GM23338 (cell line): Measurements from ENCODE around the gene BRD7.

Source experiments
- CREB1 ChIP-seq: fragments of 250-450 bp; sonication (Bioruptor Pico); IDR thresholded peaks from 2 replicates; pipeline ENCODE4 v1.5.0; 2020; ENCODE audit warnings: low read depth, mild to moderate bottlenecking, moderate library complexity
- EZH2 ChIP-seq: fragments of 200-600 bp; sonication (generic); IDR thresholded peaks from one replicate; pipeline ENCODE4 v1.8.0; 2017; ENCODE audit warnings: antibody characterized with exemption, mild to moderate bottlenecking, low read depth; ENCODE audit not compliant: unreplicated experiment
- EZH2phosphoT487 ChIP-seq: fragments of 200-600 bp; sonication (generic); IDR thresholded peaks from one replicate; pipeline ENCODE4 v1.8.1; 2018; ENCODE audit warnings: antibody characterized with exemption; ENCODE audit not compliant: unreplicated experiment
- JUNB ChIP-seq: IDR thresholded peaks from one replicate; pipeline ENCODE4 v1.6.1; 2016; ENCODE audit warnings: antibody characterized with exemption; ENCODE audit not compliant: unreplicated experiment
- NANOG ChIP-seq: IDR thresholded peaks from 2 replicates; pipeline ENCODE4 v1.6.1; 2016; ENCODE audit warnings: antibody characterized with exemption, borderline replicate concordance
- POLR2AphosphoS5 ChIP-seq: IDR thresholded peaks from 2 replicates; pipeline ENCODE4 v1.6.1; 2016; ENCODE audit warnings: antibody characterized with exemption, low read depth
- REST ChIP-seq: IDR thresholded peaks from one replicate; pipeline ENCODE4 v1.6.1; 2018; ENCODE audit warnings: antibody characterized with exemption; ENCODE audit not compliant: unreplicated experiment
- STAT1 ChIP-seq: IDR thresholded peaks from one replicate; pipeline ENCODE4 v1.6.1; 2016; ENCODE audit warnings: antibody characterized with exemption; ENCODE audit not compliant: unreplicated experiment
- ZNF114 ChIP-seq: fragments of 250-450 bp; sonication (Bioruptor Pico); IDR thresholded peaks from 2 replicates; pipeline ENCODE4 v1.5.0; 2020; ENCODE audit warnings: mild to moderate bottlenecking, moderate library complexity
- ZNF331 ChIP-seq: fragments of 250-450 bp; sonication (Bioruptor Pico); IDR thresholded peaks from 2 replicates; pipeline ENCODE4 v1.5.0; 2020; ENCODE audit warnings: low read depth, mild to moderate bottlenecking, moderate library complexity
- ZNF462 ChIP-seq: fragments of 250-450 bp; sonication (Bioruptor Pico); IDR thresholded peaks from 2 replicates; pipeline ENCODE4 v1.5.0; 2020; ENCODE audit warnings: mild to moderate bottlenecking, moderate library complexity
- TF ChIP-seq, protein P1 (sequence below), 2 experiments: fragments of 200-600 bp in 1 of 2; sonication (generic) in 1 of 2; conservative IDR thresholded peaks; 2 replicates each; pipeline versions ENCODE4 v1.5.1 to v1.6.1; 2016 to 2017; ENCODE audit warnings: antibody characterized with exemption in 2 of 2, low read depth in 2 of 2, mild to moderate bottlenecking in 2 of 2, moderate library complexity in 1 of 2
- TF ChIP-seq, protein P2 (sequence below): IDR thresholded peaks from 2 replicates; pipeline ENCODE4 v1.6.1; 2016; ENCODE audit warnings: antibody characterized with exemption

DNA sequence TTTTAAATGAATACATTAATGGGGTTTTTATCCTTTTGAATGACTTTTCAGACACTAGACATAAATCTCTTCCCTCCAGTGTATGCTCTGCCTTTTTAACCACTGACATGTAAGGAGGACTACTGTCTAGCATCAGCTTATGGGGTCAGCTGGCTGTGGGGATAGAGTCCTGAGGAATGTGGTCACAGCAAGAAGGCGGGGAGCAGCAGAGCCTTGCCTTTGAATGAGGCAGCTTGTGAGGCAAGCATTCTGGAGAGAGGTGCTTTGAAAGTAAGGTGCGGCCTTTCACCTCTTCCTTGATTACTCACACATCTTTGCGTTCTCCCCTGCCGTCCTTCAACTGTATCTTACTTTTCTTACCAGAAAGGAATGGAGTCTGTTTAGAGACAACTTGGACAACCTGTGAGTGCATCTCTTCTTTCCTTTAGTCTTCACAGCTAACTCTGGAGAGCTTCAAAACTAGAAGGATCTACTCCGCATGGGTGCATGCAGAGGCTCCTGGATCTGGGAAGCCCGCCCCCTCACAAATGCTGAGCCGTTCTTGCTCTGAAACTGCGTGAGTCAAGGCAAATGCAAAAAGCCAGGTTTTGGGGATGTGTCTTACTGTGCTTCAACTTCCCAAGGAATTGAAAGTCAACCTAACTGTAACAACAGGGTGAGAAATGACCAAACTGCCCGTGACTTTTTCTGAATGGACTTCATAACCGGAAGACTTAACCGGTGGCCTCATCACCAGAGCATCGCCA, 52.5 kb downstream of the BRD7 start:
- TF ChIP-seq POLR2AphosphoS5 (no peak), NANOG (no peak), JUNB (no peak), REST (no peak), ZNF462 (CRISPR knock-in tag) (no peak), EZH2phosphoT487 (no peak), EZH2 (no peak), STAT1 (no peak), CREB1 (no peak), ZNF114 (CRISPR knock-in tag) (no peak), ZNF331 (CRISPR knock-in tag) (no peak)
- TF ChIP-seq, protein P1, sequence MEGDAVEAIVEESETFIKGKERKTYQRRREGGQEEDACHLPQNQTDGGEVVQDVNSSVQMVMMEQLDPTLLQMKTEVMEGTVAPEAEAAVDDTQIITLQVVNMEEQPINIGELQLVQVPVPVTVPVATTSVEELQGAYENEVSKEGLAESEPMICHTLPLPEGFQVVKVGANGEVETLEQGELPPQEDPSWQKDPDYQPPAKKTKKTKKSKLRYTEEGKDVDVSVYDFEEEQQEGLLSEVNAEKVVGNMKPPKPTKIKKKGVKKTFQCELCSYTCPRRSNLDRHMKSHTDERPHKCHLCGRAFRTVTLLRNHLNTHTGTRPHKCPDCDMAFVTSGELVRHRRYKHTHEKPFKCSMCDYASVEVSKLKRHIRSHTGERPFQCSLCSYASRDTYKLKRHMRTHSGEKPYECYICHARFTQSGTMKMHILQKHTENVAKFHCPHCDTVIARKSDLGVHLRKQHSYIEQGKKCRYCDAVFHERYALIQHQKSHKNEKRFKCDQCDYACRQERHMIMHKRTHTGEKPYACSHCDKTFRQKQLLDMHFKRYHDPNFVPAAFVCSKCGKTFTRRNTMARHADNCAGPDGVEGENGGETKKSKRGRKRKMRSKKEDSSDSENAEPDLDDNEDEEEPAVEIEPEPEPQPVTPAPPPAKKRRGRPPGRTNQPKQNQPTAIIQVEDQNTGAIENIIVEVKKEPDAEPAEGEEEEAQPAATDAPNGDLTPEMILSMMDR (conservative IDR thresholded peaks at IDR 0.05; ENCODE audit: low read depth in 2 of 2) = no peak
- TF ChIP-seq, protein P2, sequence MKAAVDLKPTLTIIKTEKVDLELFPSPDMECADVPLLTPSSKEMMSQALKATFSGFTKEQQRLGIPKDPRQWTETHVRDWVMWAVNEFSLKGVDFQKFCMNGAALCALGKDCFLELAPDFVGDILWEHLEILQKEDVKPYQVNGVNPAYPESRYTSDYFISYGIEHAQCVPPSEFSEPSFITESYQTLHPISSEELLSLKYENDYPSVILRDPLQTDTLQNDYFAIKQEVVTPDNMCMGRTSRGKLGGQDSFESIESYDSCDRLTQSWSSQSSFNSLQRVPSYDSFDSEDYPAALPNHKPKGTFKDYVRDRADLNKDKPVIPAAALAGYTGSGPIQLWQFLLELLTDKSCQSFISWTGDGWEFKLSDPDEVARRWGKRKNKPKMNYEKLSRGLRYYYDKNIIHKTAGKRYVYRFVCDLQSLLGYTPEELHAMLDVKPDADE = no peak
